Esophagus (tissue), 2 donors: ENCODE measurements around the gene ERO1B. TPM values are rescaled to one million over a fixed set of nuclear protein-coding genes. Genes with fewer than 3 reads are reported as not detected.
"Not testable (repeated sequence)": the region's sequence is repeated elsewhere in the genome, so short reads cannot be mapped to it uniquely, and the experiment has no call there.

Source experiments
- H3K27ac ChIP-seq, 2 donors: one replicate each; pipeline ENCODE4 v1.5.1; 2013; ENCODE audit warnings: low read depth in 2 of 2, mild to moderate bottlenecking in 2 of 2, inconsistent platforms in 1 of 2, low read length in 1 of 2, moderate library complexity in 1 of 2
- H3K27me3 ChIP-seq, 2 donors: one replicate each; pipeline ENCODE4 v1.6.1; 2013; ENCODE audit warnings: low read length in 2 of 2, control low read depth in 1 of 2, mild to moderate bottlenecking in 1 of 2; ENCODE audit not compliant: insufficient read depth in 2 of 2, control insufficient read depth in 1 of 2
- H3K36me3 ChIP-seq, 2 donors: one replicate each; pipeline ENCODE4 v1.6.1; 2013; ENCODE audit warnings: low read length in 1 of 2; ENCODE audit not compliant: control insufficient read depth in 2 of 2, insufficient read depth in 2 of 2
- H3K4me1 ChIP-seq, 2 donors: one replicate each; pipeline ENCODE4 v1.6.1; 2013; ENCODE audit warnings: low read length in 1 of 2; ENCODE audit not compliant: control insufficient read depth in 2 of 2, insufficient read depth in 2 of 2
- H3K4me3 ChIP-seq, 2 donors: one replicate each; pipeline ENCODE4 v1.5.1; 2013; ENCODE audit warnings: low read length in 2 of 2, mild to moderate bottlenecking in 2 of 2, low read depth in 1 of 2, moderate library complexity in 1 of 2
- H3K9me3 ChIP-seq, 2 donors: one replicate each; pipeline ENCODE4 v1.6.1; 2013; ENCODE audit warnings: mild to moderate bottlenecking in 2 of 2, low read depth in 1 of 2, low read length in 1 of 2, moderate library complexity in 1 of 2; ENCODE audit not compliant: control insufficient read depth in 2 of 2, insufficient read depth in 1 of 2
- WGBS, 2 donors: extraction: QIAGEN DNeasy Blood & Tissue Kit; methylation state at CpG; one replicate each; pipeline ENCODE4 v1.1.7; 2013; 5-methylcytosine and 5-hydroxymethylcytosine counted together
- polyA plus RNA-seq, 2 donors: library from polyadenylated mRNA; stranded (reverse); fragments of 200-250 nt; gene quantifications; one replicate each; pipeline ENCODE4 v1.2.3, GENCODE V29; 2013
- donor health status: healthy with polysubstance abuse.
- donor health status: Bipolar disorder and iron deficiency.

ERO1B gene
- polyA plus RNA-seq, 2 donors: 1.1 to 1.8 TPM

DNA sequence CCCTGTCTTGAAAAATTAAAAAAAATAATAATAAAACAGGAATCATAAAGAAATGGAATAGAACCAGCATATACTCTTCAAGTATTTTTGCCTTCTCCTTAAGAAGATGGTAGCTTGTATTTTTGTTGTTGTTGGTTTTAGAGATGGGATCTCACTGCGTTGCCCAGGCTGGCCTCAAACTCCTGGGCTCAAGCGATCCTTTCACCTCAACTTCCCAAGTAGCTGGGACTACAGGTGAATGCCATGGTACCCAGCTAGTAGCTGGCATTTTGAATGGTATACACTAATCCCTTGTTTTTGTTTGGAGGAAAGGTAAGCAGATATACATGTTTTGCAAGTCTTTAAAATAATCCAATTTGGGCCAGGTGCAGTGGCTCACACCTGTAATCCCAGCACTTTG lies 34.7 kb upstream of the ERO1B start:
- H3K4me1 ChIP-seq: no peaks in the 10 kb centered on the region
- H3K36me3 ChIP-seq: no peaks in the 10 kb centered on the region
- no peak overlapping the region for H3K27ac ChIP-seq
- 89 to 94% methylated on average over 2 of the region's 2 CpGs for WGBS, 2 donors
- no peaks in the 10 kb centered on the region for H3K27me3 ChIP-seq
- H3K9me3 ChIP-seq: no peaks in the 10 kb centered on the region
- no peak overlapping the region for H3K4me3 ChIP-seq

DNA sequence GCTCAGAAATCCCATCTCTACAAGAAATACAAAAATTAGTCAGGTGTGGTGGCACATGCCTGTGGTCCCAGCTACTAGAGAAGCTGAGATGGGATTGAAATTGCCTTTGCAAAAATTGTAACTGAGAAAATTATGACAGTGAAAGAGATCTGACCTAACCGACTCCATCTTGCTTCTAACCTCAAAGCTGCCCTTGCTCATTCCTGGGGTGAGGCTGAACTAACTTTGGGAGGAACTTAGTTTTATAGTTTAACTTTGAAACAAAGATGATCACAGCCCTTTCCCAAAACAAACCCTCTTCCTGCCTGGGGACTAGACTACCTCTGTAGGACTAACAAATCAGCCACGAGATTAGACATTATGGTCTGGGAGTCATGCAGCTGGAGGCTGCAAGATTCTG lies 33.8 kb upstream of the ERO1B start:
- Histone ChIP-seq H3K27me3 (no peaks in the 10 kb centered on the region), H3K4me3 (no peak overlapping the region), H3K27ac (no peak overlapping the region), H3K4me1 (no peaks in the 10 kb centered on the region), H3K36me3 (no peaks in the 10 kb centered on the region), H3K9me3 (no peaks in the 10 kb centered on the region)
- 75 to 85% methylated on average over 2 of the region's 2 CpGs for WGBS, 2 donors

DNA sequence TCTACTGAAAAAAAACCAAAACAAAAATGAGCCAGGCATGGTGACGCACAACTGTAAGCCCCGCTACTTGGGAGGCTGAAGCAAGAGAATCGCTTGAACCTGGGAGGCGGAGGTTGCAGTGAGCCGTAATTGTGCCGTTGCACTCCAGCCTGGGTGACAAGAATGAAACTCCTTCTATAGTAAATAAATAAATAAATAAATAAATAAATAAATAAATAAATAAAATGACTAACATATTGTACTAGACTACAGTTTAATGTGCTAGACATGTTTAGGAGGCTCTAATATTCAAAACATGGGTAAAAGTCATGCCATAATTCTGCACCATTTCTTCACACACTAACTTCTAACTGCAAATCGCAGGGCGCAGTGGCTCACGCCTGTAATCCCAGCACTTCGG lies 33.3 kb upstream of the ERO1B start:
- Histone ChIP-seq H3K27me3 (no peaks in the 10 kb centered on the region), H3K27ac (no peak overlapping the region), H3K4me1 (no peaks in the 10 kb centered on the region), H3K9me3 (no peaks in the 10 kb centered on the region), H3K36me3 (no peaks in the 10 kb centered on the region), H3K4me3 (no peak overlapping the region)
- WGBS, 2 donors: 87 to 93% methylated on average over 10 of the region's 10 CpGs

DNA sequence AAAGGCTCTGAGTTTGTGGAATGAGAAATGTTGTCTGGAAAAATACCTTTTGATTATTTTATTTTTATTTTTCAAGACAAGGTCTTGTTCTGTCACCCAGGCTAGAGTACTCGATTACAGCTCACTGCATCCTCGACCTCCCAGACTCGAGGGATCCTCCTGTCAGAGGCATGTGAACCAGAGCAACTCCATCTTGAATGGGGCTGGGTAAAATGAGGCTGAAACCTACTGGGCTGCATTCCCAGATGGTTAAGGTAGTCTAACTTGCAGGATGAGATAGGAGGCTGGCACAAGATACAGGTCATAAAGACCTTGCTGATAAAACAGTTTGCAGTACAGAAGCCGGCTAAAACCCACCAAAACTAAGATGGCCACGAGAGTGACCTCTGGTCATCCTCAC lies 32.3 kb upstream of the ERO1B start:
- 86% methylated on average over 5 of the region's 5 CpGs for WGBS, 2 donors
- H3K27ac ChIP-seq, H3K4me3 ChIP-seq, H3K36me3 ChIP-seq, H3K4me1 ChIP-seq, H3K27me3 ChIP-seq, H3K9me3 ChIP-seq: not testable (repeated sequence)

DNA sequence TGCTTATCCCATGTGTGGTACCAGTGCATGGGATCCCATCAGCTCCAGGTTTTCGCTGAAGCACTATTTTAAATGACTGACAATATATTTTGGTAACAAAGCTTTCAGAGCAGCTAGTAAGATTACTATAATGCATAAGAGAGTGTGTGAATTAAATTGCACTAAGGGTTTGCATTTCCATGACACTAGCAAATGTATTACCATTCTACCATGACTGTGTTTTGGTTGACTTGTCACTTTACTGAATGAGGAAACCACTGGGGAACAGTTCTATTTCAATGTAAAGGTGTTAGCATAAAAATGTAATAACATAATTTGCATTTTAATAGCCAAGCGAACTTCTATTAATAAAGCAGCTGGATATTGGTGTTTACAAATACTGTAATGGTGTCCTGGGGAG lies 31.7 kb upstream of the ERO1B start:
- Histone ChIP-seq H3K9me3 (no peaks in the 10 kb centered on the region), H3K27me3 (no peaks in the 10 kb centered on the region), H3K4me1 (no peaks in the 10 kb centered on the region), H3K27ac (no peak overlapping the region), H3K36me3 (no peaks in the 10 kb centered on the region), H3K4me3 (no peak overlapping the region)
- WGBS, 2 donors: 86 to 89% methylated on average over 2 of the region's 2 CpGs

- 61 to 67% methylated on average over 4 of the region's 4 CpGs for WGBS, 2 donors
These were observed 29.3 kb upstream of the ERO1B start for GRCh38 chr1:236311040-236311439.

GRCh38 chr1:236308827-236309226 lies 27.1 kb upstream of the ERO1B start:
- no peaks in the 10 kb centered on the region for H3K27me3 ChIP-seq
- WGBS, 2 donors: 80 to 84% methylated on average over 5 of the region's 5 CpGs
- H3K36me3 ChIP-seq: no peaks in the 10 kb centered on the region
- H3K4me1 ChIP-seq: peaks cover 0 to 2% of the 10 kb centered on the region in 2 donors
- H3K4me3 ChIP-seq: no peak overlapping the region
- no peaks in the 10 kb centered on the region for H3K9me3 ChIP-seq
- no peak overlapping the region for H3K27ac ChIP-seq

More at GRCh38 chr1:236311040-236311439, 29.3 kb upstream of the ERO1B start:
- Histone ChIP-seq H3K4me3 (no peak overlapping the region), H3K9me3 (no peaks in the 10 kb centered on the region), H3K27me3 (no peaks in the 10 kb centered on the region), H3K4me1 (no peaks in the 10 kb centered on the region), H3K36me3 (no peaks in the 10 kb centered on the region), H3K27ac (no peak overlapping the region)

DNA sequence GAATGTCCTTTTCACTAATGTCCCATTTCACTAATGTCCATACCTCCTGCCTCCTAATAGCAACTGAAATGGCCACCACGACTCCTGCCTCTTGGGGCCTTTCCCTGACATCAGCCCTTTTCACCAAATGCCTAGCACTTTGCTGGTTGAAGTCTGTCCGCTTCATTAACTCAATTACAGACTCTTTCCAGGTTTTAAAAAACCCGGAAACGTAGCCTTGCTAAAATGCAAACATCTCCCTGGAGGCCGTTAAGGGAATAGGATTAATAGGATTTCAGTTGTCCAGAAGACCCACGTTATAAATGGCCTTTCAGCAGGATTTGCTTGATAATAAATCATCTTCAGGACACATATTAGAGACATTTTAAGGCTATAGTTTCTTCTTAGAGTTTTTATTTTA lies 25.7 kb upstream of the ERO1B start:
- Histone ChIP-seq H3K4me1 (peaks cover 0 to 3% of the 10 kb centered on the region in 2 donors), H3K4me3 (no peak overlapping the region), H3K27ac (no peak overlapping the region), H3K36me3 (no peaks in the 10 kb centered on the region), H3K9me3 (no peaks in the 10 kb centered on the region), H3K27me3 (no peaks in the 10 kb centered on the region)
- WGBS, 2 donors: 60 to 70% methylated on average over 6 of the region's 6 CpGs

DNA sequence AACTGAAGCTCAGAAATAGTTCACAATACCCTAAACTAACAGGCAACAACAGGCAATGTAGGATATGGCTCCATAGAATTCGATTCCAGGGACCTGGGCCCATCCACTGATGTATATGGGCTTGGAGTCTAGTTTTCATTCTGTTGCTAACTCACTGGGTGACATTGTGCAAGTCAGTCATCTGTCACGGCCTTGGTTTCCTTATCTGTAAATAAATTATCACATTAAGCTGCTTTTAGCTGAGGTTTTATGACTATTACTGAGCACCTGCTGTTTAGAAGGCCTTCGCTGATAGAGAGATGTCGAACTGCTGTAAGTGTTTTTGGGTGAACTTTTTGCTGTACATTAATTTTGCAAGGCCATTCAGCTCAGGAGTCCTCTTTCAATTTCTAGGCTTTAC lies 22.9 kb upstream of the ERO1B start:
- H3K36me3 ChIP-seq: no peaks in the 10 kb centered on the region
- no peaks in the 10 kb centered on the region for H3K27me3 ChIP-seq
- H3K4me1 ChIP-seq: peaks cover 0 to 3% of the 10 kb centered on the region in 2 donors
- no peaks in the 10 kb centered on the region for H3K9me3 ChIP-seq
- no peak overlapping the region for H3K4me3 ChIP-seq
- no peak overlapping the region for H3K27ac ChIP-seq
- 63 to 75% methylated on average over 4 of the region's 4 CpGs for WGBS, 2 donors

- H3K36me3 ChIP-seq: no peaks in the 10 kb centered on the region
- H3K27me3 ChIP-seq: no peaks in the 10 kb centered on the region
These were observed 21.9 kb upstream of the ERO1B start for GRCh38 chr1:236303675-236304074.

More at GRCh38 chr1:236303675-236304074, 21.9 kb upstream of the ERO1B start:
- WGBS, 2 donors: 64 to 73% methylated on average over 4 of the region's 4 CpGs
- no peaks in the 10 kb centered on the region for H3K9me3 ChIP-seq
- H3K4me3 ChIP-seq: no peak overlapping the region
- H3K4me1 ChIP-seq: peaks cover 0 to 3% of the 10 kb centered on the region in 2 donors
- H3K27ac ChIP-seq: no peak overlapping the region
